Hepatocyte (in vitro differentiated cells): ENCODE data around the gene SP8. TPM values are rescaled to one million over a fixed set of nuclear protein-coding genes. Genes with fewer than 3 reads are reported as not detected.
A peak's percentile ranks its signal among the peaks of the same experiment; 100 is the strongest.
"Not testable (repeated sequence)": the region's sequence is repeated elsewhere in the genome, so short reads cannot be mapped to it uniquely, and the experiment has no call there.

Experiments
- DNase-seq: peaks from one replicate; pipeline ENCODE4 v3.0.0-alpha.2; 2016; ENCODE audit warnings: low spot score
- H2AFZ ChIP-seq: fragments of 200-600 bp; sonication (generic); 2 replicates; pipeline ENCODE4 v1.6.0; 2016; ENCODE audit warnings: antibody characterized with exemption, mild to moderate bottlenecking
- H3K27ac ChIP-seq: fragments of 200-600 bp; sonication (generic); 2 replicates; pipeline ENCODE4 v1.5.1; 2016; ENCODE audit warnings: mild to moderate bottlenecking
- H3K27me3 ChIP-seq: fragments of 200-600 bp; sonication (generic); 2 replicates; pipeline ENCODE4 v1.6.1; 2016
- H3K36me3 ChIP-seq: fragments of 200-600 bp; sonication (generic); replicated peaks from 2 replicates; pipeline ENCODE4 v1.5.1; 2016; ENCODE audit warnings: low read depth; ENCODE audit not compliant: insufficient read depth
- H3K4me1 ChIP-seq: fragments of 200-600 bp; sonication (generic); 2 replicates; pipeline ENCODE4 v1.5.1; 2016; ENCODE audit warnings: mild to moderate bottlenecking, moderate library complexity; ENCODE audit not compliant: insufficient read depth
- H3K4me2 ChIP-seq: fragments of 200-600 bp; sonication (generic); 2 replicates; pipeline ENCODE4 v1.6.0; 2016
- H3K4me3 ChIP-seq: fragments of 200-600 bp; sonication (generic); 2 replicates; pipeline ENCODE4 v1.5.1; 2016; ENCODE audit warnings: mild to moderate bottlenecking
- H3K79me2 ChIP-seq: fragments of 200-600 bp; sonication (generic); 2 replicates; pipeline ENCODE4 v1.6.0; 2017; ENCODE audit warnings: mild to moderate bottlenecking
- H3K9me2 ChIP-seq: fragments of 200-600 bp; sonication (generic); replicated peaks from 2 replicates; pipeline ENCODE4 v1.6.0; 2017; ENCODE audit warnings: mild to moderate bottlenecking; ENCODE audit not compliant: insufficient read depth
- H3K9me3 ChIP-seq: fragments of 200-600 bp; sonication (generic); 2 replicates; pipeline ENCODE4 v1.5.1; 2016; ENCODE audit warnings: low read depth, mild to moderate bottlenecking
- H4K20me1 ChIP-seq: fragments of 200-600 bp; sonication (generic); 2 replicates; pipeline ENCODE4 v1.6.0; 2016; ENCODE audit warnings: mild to moderate bottlenecking; ENCODE audit not compliant: insufficient read depth, poor library complexity, severe bottlenecking
- EZH2 ChIP-seq: fragments of 200-600 bp; sonication (generic); IDR thresholded peaks from 2 replicates; pipeline ENCODE4 v1.6.1; 2016; ENCODE audit warnings: antibody characterized with exemption, mild to moderate bottlenecking, borderline replicate concordance
- EZH2phosphoT487 ChIP-seq: fragments of 200-600 bp; sonication (generic); IDR thresholded peaks from one replicate; pipeline ENCODE4 v1.6.1; 2018; ENCODE audit warnings: antibody characterized with exemption, mild to moderate bottlenecking, low read depth, moderate library complexity; ENCODE audit not compliant: unreplicated experiment, severe bottlenecking
- WGBS: methylation state at CpG from one replicate; pipeline ENCODE4 v1.1.6; 2016; ENCODE audit warnings: low lambda C conversion rate; ENCODE audit errors: missing lambda C conversion rate; 5-methylcytosine and 5-hydroxymethylcytosine counted together
- polyA plus RNA-seq: library from polyadenylated mRNA; unstranded; fragments of >200 nt; fragmentation: Nextera tagmentation; extraction: Ambion mirVana; gene quantifications from 2 replicates; pipeline ENCODE4 v1.2.1, GENCODE V29; 2016
- total RNA-seq: library from RNA; depleted of rRNA; stranded (reverse); fragments of >200 nt; gene quantifications from 2 replicates; pipeline ENCODE4 v1.2.3, GENCODE V29; 2014
- TF ChIP-seq, protein P1 (sequence below): fragments of 200-600 bp; sonication (generic); IDR thresholded peaks from 2 replicates; pipeline ENCODE4 v1.5.1; 2016; ENCODE audit warnings: antibody characterized with exemption, mild to moderate bottlenecking; ENCODE audit not compliant: poor library complexity

SP8 gene
- total RNA-seq, result 0.12 and 1.0 TPM in 2 replicates
- polyA plus RNA-seq, result 0.04 and 0.10 TPM in 2 replicates

DNA sequence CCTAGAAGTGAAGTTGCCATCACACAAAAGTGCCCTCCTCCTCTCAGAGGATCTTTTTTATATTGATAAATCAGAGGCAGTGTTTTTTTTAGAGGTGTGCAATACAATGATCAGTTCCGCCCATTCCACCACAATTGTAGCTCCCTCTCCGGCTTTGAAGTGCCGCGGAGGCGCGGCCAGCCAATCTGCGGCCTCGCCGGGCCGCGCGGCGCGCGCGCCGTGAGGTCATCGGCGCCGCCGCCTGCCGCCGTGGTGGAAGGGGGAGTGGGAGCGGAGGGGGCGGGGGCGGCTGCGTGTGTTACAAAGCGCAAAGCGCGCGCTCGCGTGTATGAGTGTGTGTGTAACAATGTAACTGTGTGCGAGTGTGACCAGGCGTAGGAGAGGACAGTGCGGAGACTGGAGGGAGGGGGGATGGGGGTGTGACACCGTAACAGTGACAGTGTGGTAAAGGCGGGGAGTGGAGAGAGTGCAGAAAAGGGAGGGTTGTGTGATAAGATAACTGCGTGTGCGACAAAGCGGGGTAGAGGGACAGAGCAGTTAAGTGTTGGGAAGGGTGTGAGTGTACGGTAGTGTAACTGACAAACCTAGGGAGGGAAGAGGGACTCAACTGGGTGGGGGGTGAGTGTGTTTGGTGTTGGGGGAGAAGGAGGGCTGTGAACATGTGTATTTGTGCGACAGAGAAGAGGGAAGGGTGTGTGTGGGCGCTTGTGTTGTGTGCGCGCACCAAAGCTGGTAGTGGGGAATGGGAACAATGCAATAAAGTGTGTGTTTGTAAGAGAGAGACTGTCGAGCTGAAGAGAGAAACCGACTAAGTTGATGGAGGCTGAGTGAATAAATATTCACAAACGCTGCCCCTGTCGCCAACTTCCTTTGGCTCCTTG lies at the start of gene SP8:
TSS of gene SP8 (minus strand) at position 108 of the 881 bp plus-strand sequence. CDS start at position 20, 88 bp downstream.
- peak; percentile 73 for DNase-seq
- no peak within 1 kb of the TSS for H3K27ac ChIP-seq
- WGBS, result 2% methylated on average over 49 of the region's 50 CpGs

DNA sequence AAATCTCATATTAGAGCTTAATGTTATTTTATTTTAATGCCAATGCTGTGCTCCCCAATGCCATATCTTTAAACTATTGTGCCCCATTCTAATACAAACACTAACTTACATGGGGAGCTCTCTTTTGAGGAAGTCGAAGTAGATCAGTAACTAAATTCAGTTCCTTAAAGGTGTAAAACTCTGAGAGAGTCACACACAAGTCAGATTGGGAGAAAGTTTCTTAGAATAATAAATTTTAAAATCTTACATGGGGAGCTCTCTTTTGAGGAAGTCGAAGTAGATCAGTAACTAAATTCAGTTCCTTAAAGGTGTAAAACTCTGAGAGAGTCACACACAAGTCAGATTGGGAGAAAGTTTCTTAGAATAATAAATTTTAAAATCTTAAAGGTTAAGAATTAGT lies 49.7 kb upstream of the SP8 start:
- 90% methylated on average over 2 of the region's 2 CpGs for WGBS

More for the DNA sequence above, at the start of gene SP8:
- peaks cover 29% of the 10 kb centered on the region for H3K4me1 ChIP-seq
- no peaks in the 10 kb centered on the region for H3K36me3 ChIP-seq
- TF ChIP-seq EZH2, result peak; percentile 50
- TF ChIP-seq, protein P1, sequence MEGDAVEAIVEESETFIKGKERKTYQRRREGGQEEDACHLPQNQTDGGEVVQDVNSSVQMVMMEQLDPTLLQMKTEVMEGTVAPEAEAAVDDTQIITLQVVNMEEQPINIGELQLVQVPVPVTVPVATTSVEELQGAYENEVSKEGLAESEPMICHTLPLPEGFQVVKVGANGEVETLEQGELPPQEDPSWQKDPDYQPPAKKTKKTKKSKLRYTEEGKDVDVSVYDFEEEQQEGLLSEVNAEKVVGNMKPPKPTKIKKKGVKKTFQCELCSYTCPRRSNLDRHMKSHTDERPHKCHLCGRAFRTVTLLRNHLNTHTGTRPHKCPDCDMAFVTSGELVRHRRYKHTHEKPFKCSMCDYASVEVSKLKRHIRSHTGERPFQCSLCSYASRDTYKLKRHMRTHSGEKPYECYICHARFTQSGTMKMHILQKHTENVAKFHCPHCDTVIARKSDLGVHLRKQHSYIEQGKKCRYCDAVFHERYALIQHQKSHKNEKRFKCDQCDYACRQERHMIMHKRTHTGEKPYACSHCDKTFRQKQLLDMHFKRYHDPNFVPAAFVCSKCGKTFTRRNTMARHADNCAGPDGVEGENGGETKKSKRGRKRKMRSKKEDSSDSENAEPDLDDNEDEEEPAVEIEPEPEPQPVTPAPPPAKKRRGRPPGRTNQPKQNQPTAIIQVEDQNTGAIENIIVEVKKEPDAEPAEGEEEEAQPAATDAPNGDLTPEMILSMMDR, result no peak
- peak within 1 kb of the TSS; percentile 86 for H3K4me2 ChIP-seq
- H3K9me3 ChIP-seq, result no peaks in the 10 kb centered on the region
- no peaks in the 10 kb centered on the region for H4K20me1 ChIP-seq
- H2AFZ ChIP-seq, result peak within 1 kb of the TSS; percentile 48
- no peaks in the 10 kb centered on the region for H3K9me2 ChIP-seq
- H3K4me3 ChIP-seq, result peak within 1 kb of the TSS; percentile 29
- H3K79me2 ChIP-seq, result no peaks in the 10 kb centered on the region
- peaks cover 98% of the 10 kb centered on the region for H3K27me3 ChIP-seq

DNA sequence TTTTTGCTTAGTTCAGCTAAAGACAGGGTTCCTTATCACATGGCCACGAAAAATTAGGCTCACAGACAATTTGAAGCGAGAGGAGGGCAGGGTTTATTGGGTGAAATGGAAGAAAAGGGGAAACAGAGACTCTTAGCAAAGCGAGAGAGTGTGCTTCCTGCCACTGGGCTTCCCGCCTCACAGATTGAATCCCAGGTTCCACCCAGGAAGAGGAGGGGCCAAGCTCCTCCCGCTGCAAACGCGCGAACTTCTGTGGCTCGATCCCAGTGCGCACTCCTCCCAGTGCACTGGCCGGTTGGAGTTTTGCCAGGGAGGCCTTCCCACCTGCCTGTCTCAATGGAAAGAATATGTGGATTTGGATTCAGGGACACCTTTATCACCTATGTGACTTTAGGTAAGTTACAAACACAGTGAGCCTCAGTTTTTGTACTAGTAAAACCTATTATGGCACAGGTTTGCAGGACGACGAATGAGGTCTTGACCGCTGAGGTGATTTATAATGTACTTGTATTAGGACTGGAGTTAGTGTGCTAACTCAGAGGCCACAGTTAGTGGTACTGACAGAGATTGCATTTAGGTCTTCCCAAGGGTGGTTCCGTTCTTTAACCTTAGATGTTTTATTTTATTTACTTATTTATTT lies 48.5 kb upstream of the SP8 start:
- Histone ChIP-seq H3K27me3 (no peaks in the 10 kb centered on the region), H3K4me3 (no peak overlapping the region), H3K9me2 (no peaks in the 10 kb centered on the region), H4K20me1 (no peaks in the 10 kb centered on the region), H3K27ac (no peak overlapping the region), H3K9me3 (no peaks in the 10 kb centered on the region), H3K79me2 (no peaks in the 10 kb centered on the region), H3K4me2 (no peak overlapping the region), H2AFZ (no peak overlapping the region), H3K36me3 (no peaks in the 10 kb centered on the region), H3K4me1 (no peaks in the 10 kb centered on the region)
- 75% methylated on average over 15 of the region's 15 CpGs for WGBS
- no peak for TF ChIP-seq EZH2
- TF ChIP-seq EZH2phosphoT487, result no peak
- TF ChIP-seq, protein P1, result no peak
- DNase-seq, result no peak

More for the DNA sequence above, 49.7 kb upstream of the SP8 start:
- H4K20me1 ChIP-seq, H3K36me3 ChIP-seq, H3K79me2 ChIP-seq, H3K9me2 ChIP-seq, H3K27ac ChIP-seq, DNase-seq, H3K9me3 ChIP-seq, H3K4me2 ChIP-seq, H3K4me1 ChIP-seq, H3K27me3 ChIP-seq, H3K4me3 ChIP-seq, H2AFZ ChIP-seq: not testable (repeated sequence)

DNA sequence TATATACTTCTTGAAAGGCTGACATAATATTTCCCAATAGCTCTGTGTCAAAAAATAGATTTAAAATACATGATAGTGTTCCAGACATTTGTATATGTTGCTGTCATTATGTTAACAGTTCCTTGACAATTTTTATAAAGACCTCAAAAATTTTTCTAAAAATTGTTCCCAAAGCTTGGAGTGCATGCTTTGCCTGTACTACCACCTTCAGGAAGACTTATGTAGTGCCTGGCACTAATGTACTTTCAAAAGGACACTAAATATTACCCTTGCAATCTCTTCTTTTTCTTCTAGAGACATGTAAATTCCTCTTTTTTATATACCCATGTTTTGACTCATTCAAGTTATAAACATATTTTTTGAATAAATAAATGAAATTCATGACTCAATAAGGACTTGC lies 48.0 kb upstream of the SP8 start:
- Histone ChIP-seq H3K27me3 (no peaks in the 10 kb centered on the region), H3K36me3 (no peaks in the 10 kb centered on the region), H3K9me2 (no peaks in the 10 kb centered on the region), H4K20me1 (no peaks in the 10 kb centered on the region), H3K4me3 (no peak overlapping the region), H3K79me2 (no peaks in the 10 kb centered on the region), H3K4me1 (no peaks in the 10 kb centered on the region), H3K4me2 (no peak overlapping the region), H3K27ac (no peak overlapping the region), H2AFZ (no peak overlapping the region), H3K9me3 (no peaks in the 10 kb centered on the region)
- TF ChIP-seq, protein P1, result peak; percentile 34
- no peak for TF ChIP-seq EZH2phosphoT487
- no peak for DNase-seq
